ENCODE data around the gene DNAJB7. TPM values are rescaled to one million over a fixed set of nuclear protein-coding genes. Genes with fewer than 3 reads are reported as not detected.

The DNAJB7 gene
- polyA plus RNA-seq, 3 donors = not detected

DNA sequence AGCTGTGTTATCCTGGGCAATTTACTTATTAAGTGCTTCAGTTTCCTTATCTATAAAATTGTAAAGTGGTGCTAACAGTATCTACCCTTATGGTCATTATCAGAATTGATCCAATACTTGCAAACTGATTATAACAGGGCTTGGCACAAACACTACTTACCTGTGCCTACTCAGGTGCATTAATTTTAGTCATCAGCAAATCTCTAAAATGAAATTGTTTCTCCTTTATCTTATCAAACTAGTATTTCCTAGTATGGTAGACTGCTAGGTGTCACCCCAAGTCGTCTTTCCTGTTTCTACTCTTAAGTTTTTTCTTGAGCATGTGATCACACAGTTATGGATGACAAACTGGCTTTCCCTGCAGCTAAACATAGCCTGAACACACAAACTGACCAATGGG is 38.5 kb downstream of the DNAJB7 start:
- Mint-ChIP-seq H3K27me3 (ENCODE audit: low read depth in 3 of 3) (peaks cover 0 to 2% (median 0%) of the 10 kb centered on the region in 3 donors), H3K36me3 (peaks cover 25 to 34% of the 10 kb centered on the region in 2 donors), H3K4me3 (no peak overlapping the region), H3K27ac (no peak overlapping the region), H3K9me3 (no peaks in the 10 kb centered on the region), H3K4me1 (peaks cover 11% of the 10 kb centered on the region)
- Histone ChIP-seq H3K4me1 (ENCODE audit: control insufficient read depth in 1 of 2, insufficient read depth in 2 of 2, low read length in 2 of 2) (peaks cover 10 to 15% of the 10 kb centered on the region in 2 donors), H3K9me3 (replicated peaks in 1 of 2; ENCODE audit: control insufficient read depth in 1 of 2, insufficient read depth in 1 of 2, low read length in 2 of 2) (no peaks in the 10 kb centered on the region), H2AFZ (ENCODE audit: insufficient read depth, low read depth, low read length, poor library complexity, severe bottlenecking) (no peak overlapping the region), H3K27ac (ENCODE audit: low read depth in 1 of 2, low read length in 2 of 2) (no peak overlapping the region), H3K27me3 (ENCODE audit: control insufficient read depth in 2 of 2, insufficient read depth in 2 of 2, low read length in 2 of 2) (no peaks in the 10 kb centered on the region), H3K4me2 (replicated peaks; ENCODE audit: extremely low read depth, low read length, poor library complexity, severe bottlenecking) (no peak overlapping the region), H4K20me1 (ENCODE audit: insufficient read depth, low read length) (no peaks in the 10 kb centered on the region), H3K79me2 (ENCODE audit: insufficient read depth, low read length) (peaks cover 6% of the 10 kb centered on the region), H3K9ac (ENCODE audit: insufficient read depth, low read length, poor library complexity, severe bottlenecking) (no peak overlapping the region), H3K36me3 (replicated peaks in 1 of 2; ENCODE audit: control insufficient read depth in 1 of 2, insufficient read depth in 2 of 2, low read length in 2 of 2) (peaks cover 32 to 52% of the 10 kb centered on the region in 2 donors), H3K4me3 (replicated peaks in 1 of 3; ENCODE audit: low read depth in 2 of 3, low read length in 3 of 3) (no peak overlapping the region)
- WGBS (ENCODE audit: insufficient coverage) = no CpG with 5 or more reads among the region's 1 CpG
- DNase-seq = no peak
- TF ChIP-seq, protein P1, sequence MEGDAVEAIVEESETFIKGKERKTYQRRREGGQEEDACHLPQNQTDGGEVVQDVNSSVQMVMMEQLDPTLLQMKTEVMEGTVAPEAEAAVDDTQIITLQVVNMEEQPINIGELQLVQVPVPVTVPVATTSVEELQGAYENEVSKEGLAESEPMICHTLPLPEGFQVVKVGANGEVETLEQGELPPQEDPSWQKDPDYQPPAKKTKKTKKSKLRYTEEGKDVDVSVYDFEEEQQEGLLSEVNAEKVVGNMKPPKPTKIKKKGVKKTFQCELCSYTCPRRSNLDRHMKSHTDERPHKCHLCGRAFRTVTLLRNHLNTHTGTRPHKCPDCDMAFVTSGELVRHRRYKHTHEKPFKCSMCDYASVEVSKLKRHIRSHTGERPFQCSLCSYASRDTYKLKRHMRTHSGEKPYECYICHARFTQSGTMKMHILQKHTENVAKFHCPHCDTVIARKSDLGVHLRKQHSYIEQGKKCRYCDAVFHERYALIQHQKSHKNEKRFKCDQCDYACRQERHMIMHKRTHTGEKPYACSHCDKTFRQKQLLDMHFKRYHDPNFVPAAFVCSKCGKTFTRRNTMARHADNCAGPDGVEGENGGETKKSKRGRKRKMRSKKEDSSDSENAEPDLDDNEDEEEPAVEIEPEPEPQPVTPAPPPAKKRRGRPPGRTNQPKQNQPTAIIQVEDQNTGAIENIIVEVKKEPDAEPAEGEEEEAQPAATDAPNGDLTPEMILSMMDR (IDR thresholded peaks at IDR 0.05) = no peak
- intact Hi-C loops (cut with micrococcal nuclease) = no loop called here

GRCh38 chr22:40819599-40820140 is 42.2 kb downstream of the DNAJB7 start:
- Histone ChIP-seq H3K9me3 (replicated peaks in 1 of 2; ENCODE audit: control insufficient read depth in 1 of 2, insufficient read depth in 1 of 2, low read length in 2 of 2) (no peaks in the 10 kb centered on the region), H3K4me3 (replicated peaks in 1 of 3; ENCODE audit: low read depth in 2 of 3, low read length in 3 of 3) (peak overlapping the region; percentile 89 to 100 (median 94)), H2AFZ (ENCODE audit: insufficient read depth, low read depth, low read length, poor library complexity, severe bottlenecking) (peak overlapping the region; percentile 100), H3K9ac (ENCODE audit: insufficient read depth, low read length, poor library complexity, severe bottlenecking) (peak overlapping the region; percentile 84), H3K36me3 (replicated peaks in 1 of 2; ENCODE audit: control insufficient read depth in 1 of 2, insufficient read depth in 2 of 2, low read length in 2 of 2) (peaks cover 14 to 17% of the 10 kb centered on the region in 2 donors), H3K27me3 (ENCODE audit: control insufficient read depth in 2 of 2, insufficient read depth in 2 of 2, low read length in 2 of 2) (no peaks in the 10 kb centered on the region), H3K79me2 (ENCODE audit: insufficient read depth, low read length) (peaks cover 37% of the 10 kb centered on the region), H4K20me1 (ENCODE audit: insufficient read depth, low read length) (peaks cover 3% of the 10 kb centered on the region), H3K27ac (ENCODE audit: low read depth in 1 of 2, low read length in 2 of 2) (peak overlapping the region in 1 of 2 donors; percentile 90), H3K4me2 (replicated peaks; ENCODE audit: extremely low read depth, low read length, poor library complexity, severe bottlenecking) (peak overlapping the region; percentile 100), H3K4me1 (ENCODE audit: control insufficient read depth in 1 of 2, insufficient read depth in 2 of 2, low read length in 2 of 2) (peaks cover 25 to 31% of the 10 kb centered on the region in 2 donors)
- intact Hi-C loops (cut with micrococcal nuclease) = loop anchor here (5.0 to 10.0 kb wide), 2 partner anchors 38 to 75 kb away; partner anchors contain the start of genes ST13 (in 2 of the 2) and XPNPEP3 (in 2 of the 2)
- DNase-seq = no peak
- Mint-ChIP-seq H3K9me3 (no peaks in the 10 kb centered on the region), H3K27me3 (ENCODE audit: low read depth in 3 of 3) (peaks cover 0 to 2% (median 0%) of the 10 kb centered on the region in 3 donors), H3K4me1 (peaks cover 26% of the 10 kb centered on the region), H3K4me3 (peak overlapping the region; percentile 87 to 97), H3K27ac (peak overlapping the region; percentile 46 to 84 (median 77)), H3K36me3 (peaks cover 0 to 9% of the 10 kb centered on the region in 2 donors)
- 0% methylated on average over 1 of the region's 4 CpGs for WGBS (ENCODE audit: insufficient coverage)
- TF ChIP-seq, protein P1 (IDR thresholded peaks at IDR 0.05) = no peak

All from CD14-positive monocyte (primary cell).